GM19238 (cell line): ENCODE results near the gene UBE2A.

Experiments
- DNase-seq: peaks from one replicate; pipeline ENCODE4 v3.0.0; 2011; ENCODE audit warnings: low spot score; ENCODE audit not compliant: insufficient read length

UBE2A gene

DNA sequence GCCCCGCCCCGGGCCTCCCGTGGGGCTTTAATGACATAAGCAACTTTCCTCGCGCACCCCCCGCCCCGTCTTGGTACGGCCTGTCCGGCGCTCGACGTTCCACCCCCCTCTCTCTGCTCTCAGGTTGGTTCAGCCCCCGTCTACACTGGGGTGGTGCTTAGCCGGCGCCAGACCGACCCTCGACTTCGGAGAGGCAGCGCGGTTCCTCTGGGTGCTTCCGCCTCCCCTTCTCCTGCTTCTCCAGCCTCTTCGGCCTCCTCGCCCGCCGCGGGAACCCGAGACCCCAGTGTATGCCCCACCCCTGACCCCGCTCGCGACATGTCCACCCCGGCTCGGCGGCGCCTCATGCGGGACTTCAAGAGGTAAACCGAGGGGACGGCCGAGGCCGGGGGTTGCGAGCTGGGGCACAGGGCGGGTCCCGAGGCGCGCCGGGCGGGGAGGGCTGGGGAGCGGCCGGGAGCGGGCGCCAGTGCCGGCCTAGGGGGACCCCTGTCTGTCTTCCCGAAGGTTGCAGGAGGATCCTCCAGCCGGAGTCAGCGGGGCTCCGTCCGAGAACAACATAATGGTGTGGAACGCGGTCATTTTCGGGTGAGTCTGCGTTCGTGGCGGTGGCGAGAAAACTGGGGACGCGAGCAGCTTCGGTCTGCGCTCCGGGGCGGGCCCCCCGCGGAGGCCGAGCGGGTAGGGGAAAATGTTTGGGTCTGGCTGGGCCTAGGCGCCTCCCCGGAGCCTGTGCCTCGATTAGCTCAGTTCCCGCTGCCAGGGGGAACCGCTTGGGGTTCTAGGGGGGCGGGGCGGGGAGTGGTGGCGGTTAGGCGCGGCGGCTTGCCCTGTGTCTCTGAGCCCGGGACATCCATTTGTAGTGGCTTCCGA is at the start of gene UBE2A:
TSS of gene UBE2A (plus strand) at position 170 of the 873 bp plus-strand sequence. CDS start at position 319, 149 bp downstream.
- peak; percentile 81 for DNase-seq

DNA sequence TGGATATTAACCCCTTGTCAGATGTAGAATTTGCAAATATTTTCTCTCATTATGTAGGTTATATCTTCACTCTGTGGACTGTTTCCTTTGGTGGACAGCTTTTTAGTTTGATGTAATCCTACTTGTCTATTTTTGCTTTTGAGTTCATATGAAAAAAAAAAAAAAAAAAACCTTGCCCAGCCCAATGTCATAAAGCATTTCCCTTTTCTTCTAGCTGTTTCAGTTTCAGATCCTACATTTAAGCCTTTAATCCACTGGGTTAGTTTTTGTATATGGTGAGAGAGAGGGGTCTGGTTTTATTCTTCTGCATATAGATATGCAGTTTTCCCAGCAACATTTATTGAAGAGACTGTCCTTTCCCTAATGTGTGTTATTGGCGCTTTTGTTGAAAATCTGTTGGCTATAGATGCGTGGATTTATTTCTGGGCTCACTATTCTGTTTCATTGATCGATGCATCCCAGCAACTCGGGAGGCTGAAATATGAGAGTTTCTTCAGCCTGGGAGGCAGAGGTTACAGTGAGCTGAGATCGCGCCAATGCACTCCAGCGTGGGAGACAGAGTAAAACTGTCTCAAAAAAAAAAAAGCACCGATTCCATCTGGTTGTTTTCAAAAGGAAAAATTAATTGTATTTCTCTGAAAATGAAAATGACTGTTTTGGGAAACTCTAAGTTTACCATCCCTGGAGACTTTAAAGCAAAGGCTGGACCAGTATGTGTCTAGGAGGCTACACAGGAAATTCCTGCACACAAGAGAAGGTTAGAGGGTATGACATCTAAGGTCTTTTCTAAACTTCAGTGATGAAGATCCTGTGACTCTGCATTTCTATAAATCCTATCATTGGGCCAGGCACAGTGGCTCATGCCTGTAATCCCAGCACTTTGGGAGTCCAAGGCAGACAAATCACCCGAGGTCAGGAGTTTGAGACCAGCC is 44.8 kb upstream of the UBE2A start:
- no peak for DNase-seq

DNA sequence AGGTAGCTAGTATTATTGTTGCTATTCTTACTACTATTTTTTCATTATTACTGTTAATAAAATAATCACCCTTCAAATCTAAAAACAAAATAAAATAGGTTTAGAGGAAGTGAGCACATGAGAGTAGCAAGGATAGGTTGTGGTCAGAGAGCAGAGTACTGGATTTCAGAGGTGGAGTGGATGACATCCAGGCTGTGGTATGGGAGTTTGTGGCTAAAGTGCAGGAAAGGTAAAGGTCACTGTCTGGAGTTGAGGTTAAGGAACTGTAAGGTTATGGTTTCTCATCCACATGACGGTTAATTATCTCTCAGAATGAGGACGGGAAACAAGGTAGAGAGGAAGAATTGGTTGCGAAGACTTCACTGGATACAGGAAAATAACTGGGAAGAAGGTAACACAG is 36.9 kb upstream of the UBE2A start:
- DNase-seq = no peak

DNA sequence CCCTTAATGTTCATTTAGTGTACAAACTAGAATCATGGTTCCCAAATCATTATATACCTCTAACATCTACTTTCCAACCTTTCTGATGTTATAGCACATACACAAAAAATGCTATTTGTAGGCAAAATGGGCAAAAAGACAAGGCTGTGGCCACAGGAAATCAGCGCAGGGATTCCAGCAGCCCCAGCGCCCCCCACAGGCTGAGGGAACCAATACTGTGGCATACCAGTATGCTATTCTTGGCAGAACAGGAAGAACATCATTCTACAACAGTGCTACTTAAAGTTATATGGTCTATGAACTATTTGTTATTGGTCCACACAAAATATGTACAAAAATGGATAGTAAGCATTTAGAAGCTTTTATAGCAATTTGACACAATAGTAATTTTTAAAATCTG is 34.5 kb upstream of the UBE2A start:
- no peak for DNase-seq

DNA sequence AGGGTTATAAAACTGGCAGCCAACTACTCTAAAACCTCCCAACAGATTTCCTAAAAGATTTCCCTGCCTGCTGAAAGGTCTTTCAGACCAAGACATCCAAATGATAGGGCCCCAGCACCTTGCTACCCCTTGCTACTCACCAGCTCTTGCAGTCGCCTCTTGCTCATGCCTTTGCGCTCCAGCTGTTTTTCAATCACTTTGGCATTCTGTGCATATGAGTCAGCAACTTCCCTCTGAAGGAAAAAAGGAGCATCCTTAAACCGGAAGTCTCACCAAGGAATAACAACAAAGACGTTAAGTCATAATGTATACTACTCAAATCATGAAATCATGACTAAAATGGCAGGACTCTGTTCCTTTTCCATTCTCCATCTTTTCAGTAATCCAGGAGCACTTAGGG is 33.2 kb upstream of the UBE2A start:
- DNase-seq = no peak

DNA sequence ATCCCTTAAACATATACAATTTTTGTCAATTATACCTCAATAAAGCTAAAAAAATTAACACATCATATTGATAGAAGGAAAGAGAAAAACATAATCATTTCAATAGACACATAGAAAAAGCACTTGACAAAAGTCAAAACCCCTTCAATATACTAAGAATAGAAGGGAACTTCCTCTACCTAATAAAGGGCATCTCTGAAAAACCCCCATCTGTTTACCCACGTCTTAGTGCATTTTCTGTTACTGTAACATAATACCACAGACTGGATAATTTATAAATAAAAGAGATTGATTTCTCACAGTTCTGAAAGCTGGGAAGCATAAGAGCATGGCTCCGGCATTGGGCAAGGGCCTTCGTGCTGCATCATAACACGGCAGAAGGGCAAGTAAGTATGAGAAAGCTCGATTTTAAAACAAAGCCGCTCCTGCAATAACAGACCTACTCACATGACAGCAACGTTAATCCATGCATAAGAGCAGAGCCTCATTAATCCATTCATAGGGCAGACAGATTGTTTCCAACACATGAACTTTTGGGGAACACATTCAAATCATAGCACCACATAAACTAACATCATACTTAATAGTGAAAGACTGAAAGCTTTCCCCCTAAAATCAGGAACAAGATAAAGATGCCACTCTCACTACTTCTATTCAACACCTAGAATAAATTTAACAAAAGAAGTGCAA is 24.9 kb upstream of the UBE2A start:
- DNase-seq = no peak

DNA sequence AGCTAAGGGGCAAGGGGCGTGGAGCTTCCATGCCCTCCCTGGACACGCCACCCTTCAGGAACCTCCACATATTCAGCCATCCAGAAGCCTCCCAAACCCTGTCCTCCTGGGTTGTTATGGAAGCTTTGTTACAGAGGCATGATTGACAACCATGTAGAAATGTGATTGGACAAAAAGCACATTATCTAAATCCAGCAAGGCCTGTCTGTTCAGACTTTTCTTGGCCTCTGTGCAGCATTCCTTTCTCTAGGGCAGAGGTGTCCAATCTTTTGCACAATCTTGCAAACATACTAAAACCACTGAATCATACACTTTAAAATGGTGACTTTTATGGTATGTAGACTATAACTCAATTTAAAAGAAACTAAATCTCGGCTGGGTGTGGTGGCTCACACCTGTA is 21.9 kb upstream of the UBE2A start:
- no peak for DNase-seq

DNA sequence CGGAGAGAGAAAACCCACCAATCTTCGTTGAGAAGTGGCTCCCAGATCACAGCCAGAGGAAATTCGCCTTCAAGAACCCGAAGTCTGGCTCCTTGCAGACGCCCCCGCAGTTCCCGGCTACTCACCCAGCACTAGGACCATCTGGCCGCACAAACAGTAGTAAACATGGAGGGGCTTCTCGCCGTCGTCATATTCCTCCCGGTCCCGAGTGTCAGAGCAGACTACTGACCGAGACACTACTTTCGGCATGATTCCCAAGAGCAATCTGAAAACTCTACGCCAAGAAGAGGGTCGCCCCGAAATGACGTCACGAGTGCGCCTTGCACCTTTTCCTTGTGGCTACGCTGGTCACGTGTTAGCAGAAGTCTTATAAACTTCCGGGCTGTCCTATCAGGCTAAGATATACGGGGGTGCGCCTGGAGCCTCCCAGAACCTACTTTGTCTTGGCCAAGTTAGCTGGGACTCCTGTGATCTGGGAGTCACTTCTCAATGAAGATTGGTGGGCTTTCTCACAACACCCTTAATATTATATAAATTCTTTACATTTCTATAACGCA is 9.2 kb upstream of the UBE2A start, which contains the start of gene STEEP1:
TSS of gene STEEP1 (minus strand) at position 303 of the 557 bp plus-strand sequence. CDS start at position 249, 54 bp downstream.
- DNase-seq = peak; percentile 69

DNA sequence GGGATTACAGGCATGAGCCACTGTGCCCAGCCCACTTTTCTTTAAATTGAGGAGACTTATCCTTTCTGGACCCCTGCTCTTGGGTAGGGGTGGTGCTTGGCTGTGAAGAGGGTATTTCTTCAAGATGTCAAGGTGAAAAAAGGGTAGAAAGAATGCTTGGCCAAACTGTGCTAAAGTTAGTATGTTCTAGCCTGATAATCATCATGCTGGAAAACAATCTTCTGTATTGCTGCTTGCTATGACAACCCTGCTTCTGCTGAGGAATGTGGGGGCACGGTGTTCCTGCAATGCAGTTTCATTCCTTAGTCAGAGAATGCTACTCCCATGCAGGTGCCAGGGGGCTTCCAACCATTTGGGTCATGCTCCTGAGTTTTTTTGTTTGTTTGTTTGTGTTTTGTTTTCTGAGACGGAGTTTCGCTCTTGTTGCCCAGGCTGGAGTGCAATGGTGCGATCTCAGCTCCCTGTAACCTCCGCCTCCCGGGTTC is 4.0 kb upstream of the UBE2A start:
- DNase-seq = no peak

DNA sequence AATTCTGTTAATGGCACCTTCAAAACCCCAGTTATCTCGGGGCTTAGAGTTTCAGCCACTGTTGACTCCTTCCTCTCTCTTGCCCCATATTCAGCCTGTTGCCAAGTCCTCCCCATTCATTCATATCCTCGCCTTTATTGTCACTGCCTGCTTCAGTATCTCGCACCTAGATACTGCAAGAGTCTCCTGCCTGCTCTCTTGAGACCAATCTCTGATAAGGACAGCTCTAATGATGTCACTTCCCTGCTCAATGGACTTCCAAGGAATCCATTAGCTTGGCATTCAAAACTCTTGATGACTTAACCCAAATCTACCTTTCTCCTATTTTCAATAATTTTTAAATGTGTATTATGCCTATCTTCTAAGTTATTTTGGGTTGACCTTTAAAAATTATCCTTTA is 1.1 kb upstream of the UBE2A start:
- no peak for DNase-seq

DNA sequence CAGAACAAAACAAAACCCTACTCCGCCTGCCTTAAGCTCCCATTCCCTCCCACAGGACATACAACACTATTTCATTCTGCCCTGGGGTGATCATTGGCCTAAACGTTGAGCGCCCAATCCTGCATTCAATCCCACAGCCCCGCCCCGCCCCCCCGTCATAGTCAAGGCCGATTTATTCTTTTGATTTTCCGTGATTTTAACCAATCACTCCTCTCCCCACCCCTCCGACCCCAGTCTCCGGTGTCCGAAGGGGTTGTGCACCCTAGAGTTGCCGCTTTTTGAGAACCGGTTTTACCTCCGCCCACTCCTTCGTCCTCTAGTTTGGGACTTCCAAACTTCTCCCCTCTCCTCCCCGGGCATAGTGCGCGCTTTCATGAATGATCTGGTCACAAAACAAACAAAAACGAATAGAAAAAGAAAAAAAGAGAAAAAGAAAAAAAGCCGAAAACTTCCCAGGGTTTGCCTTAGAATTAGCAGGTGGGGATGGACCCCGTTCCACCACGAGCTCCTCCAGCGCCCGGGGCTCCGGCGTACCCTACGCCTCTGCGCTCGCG is 446 bp upstream of the UBE2A start:
- DNase-seq = no peak

DNA sequence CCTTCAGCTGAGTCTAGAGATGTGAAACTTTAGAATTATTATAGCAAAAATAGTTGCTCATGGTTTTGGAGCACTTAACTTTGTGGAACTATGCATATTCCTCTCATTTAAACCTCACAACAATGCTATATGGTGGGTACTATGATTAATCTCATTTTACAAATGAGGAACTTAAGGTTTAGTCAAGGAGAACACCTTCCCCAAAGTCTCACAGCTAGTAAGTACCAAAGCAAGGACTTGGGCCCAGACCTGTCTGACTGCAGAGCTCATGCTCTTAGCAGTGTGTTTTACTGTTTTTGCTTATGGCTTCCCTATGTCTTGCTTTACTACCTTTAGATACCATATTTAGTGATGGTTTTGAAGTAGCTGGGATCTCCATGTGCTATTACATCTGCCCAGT is 5.1 kb downstream of the UBE2A start:
- no peak for DNase-seq

DNA sequence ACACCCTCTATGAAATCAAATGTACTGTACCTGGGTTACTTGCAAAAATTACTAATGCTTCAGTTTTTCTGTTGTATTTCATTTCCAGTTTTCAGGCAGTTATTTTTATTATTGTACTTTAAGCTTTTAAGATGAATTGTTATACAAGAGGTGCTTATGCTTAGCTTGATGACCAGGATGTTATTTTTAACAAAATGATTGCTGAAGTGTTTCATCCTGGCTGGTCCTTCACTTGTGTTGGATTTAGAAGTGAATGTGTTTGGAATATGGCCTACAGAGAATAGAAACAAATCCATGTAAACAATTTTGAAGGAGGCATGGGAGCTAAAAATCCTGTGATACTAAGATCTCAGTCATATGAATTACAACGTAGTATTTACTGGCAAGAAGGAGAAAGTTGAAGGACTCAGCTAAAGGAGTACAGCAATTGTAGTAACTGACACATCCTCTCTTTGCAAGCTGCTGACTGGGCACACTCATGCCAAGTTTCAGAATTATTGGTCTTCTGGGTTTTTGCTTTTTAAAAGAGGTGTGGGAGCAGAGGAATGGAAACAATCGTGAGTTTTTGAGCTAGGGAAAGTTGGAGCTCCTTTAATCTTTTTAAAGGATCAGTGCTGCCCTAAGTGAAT is 9.2 kb downstream of the UBE2A start:
- no peak for DNase-seq

DNA sequence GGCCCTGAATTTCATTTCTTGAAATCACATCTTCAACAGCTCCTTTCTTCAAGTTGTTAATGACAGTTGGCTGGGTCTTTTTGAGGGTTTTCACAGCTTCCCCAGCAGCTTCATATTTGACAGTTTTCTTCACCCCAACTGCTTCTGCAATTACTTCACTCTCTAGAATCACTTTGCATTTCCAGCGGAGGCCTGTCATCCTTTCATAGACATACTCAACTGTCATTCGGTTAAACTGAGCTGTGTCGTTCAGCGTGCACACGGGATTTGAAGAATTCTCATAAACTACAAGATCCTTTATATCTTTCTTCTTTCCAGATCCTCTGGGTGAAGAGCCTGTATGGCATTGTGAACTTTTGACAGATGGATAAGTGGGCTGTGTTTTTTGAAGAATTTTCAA is 15.4 kb downstream of the UBE2A start:
- DNase-seq = no peak

DNA sequence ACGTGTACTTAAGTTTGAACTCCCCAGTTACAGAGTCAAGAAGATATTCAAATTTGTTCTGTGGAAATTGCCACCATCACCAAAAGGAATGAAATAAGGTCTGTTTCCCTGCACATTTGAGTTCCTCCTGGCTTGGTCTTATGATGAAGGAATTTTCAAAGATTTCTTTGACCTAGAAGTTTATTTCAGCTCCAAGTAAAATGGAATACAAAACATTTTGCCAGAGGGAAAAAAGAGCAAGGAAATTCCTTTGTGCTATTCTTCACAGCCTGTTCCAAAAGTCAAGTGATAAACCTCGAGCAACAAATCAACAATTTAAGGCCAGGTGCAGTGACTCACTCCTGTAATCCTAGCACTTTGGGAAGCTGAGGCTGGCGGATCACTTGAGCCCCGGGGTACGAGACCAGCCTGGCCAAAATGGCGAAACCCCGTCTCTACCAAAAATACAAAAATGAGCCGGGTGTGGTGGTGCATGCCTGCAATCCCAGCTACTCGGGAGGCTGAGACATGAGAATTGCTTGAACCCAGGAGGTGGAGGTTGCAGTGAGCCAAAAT is 28.4 kb downstream of the UBE2A start:
- DNase-seq = no peak

DNA sequence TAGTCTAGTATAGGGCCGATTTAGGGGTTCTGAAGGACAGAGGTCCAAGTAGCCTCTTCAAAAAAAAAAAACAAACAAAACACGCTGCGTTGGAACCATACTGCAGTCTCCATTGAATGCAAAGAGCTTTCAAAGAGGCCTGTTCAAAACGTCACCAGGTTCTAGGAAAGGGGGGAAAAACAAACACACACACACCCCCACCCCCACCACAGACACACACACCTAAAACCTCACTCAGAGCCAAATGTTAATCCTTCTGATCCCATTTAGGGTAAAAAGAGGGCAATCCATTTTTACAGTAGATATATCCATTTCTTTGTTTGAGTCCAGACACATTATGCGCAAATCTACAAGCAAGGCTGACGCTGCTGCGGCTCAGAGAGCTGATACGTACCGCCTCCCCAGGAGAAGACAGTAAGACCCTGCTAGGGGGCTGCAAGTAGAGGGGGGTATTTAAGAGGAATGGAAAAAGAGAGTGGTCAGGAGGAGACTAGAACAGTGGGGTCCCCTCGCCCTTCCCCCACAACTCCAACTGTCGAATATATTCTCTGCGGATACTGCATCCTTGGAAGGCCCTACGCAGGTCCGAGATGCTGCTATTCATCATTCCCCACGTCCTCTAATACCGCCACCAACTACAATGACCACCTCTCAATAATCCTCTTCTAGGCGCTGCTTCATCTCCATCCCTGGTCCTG is 30.6 kb downstream of the UBE2A start:
- DNase-seq = no peak

DNA sequence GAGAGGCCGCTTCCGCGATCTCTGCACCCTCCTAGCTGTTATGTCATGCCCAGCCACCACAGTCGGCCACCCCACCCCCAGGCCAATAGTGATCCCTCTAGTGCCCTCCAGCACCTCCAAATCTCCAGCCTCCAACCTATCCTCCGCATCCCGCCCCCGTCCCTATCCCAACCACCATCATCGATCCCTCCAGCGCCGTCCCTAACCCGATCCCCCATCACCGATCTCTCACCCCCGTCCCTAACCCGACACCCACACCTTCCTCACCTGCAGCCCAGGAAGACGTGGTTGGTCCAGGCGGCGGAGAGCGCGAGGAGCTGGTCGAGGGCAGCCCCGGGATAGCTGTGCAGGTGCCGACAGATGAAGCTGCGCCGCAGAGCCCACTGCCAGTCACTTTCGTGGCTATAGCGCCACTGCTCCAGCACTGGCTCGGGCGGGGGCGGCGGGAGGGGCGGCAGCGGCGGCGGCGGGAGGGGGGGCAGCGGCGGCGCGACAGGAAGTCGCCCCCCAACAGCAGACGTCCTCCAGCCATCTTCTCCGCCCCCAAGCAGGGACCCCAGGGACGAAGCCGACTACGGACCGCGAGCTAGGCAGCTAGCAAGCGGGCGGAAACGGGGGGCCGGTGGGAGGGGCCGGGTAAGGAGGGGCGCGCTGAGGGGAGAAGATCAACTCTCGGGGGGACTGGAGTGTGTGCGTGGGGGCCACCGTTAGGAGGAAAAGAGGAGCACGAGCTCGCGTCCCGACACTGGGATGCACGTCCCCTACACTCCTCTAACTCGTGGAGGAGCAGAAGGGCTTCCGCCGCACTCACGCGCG is 31.3 kb downstream of the UBE2A start:
- DNase-seq = no peak

DNA sequence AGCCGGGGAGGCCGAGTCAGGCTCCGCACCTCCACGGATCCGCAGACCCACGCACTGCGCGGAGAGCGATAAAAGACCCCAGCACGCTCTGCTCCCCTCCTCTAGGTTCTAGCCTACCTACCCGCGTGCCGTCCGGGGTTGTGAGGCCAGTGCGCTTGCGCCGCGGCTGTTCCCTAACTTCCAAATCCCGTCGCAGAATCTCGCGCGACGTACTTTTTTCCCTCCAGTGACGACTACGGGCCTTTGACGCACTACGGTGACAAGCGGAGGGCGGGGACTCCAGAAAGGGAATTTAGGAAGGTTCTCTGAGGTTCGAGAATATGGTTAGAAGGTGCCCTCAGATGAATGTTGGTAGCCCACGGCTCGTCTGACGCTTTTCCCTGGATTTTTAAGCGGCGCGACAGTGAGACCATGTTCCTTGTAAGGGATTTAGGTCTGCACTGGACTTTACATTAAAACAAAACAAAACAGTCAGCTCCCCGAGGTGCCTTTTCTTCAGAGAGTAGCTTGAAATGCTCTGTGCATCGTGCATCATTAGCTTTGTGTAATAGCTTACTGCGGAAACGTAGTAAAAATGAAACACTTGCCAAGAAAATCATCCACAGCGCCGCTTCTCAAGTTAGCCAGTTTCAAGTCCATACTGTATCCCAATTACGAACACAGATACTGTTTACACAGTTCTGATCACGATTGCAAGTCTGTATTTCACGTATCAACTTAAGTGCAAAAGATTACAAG is 32.1 kb downstream of the UBE2A start, which contains the start of gene NKRF:
TSS of gene NKRF (minus strand) at position 145 of the 738 bp plus-strand sequence.
- peak; percentile 58 for DNase-seq
